K562 (cell line): ENCODE data around the gene DLGAP1. TPM values are rescaled to one million over a fixed set of nuclear protein-coding genes. Genes with fewer than 3 reads are reported as not detected.

Experiments
- ATAC-seq: fragments of 200-7000 bp; cut with Tn5 transposase; 3 replicates; pipeline ENCODE4 v1.9.1; 2020; ENCODE audit warnings: moderate library complexity
- BruUV-seq: library from RNA; stranded (reverse); fragments of 400-500 nt; replicated peaks from 2 replicates; lab custom pipeline; 2021; lab: Mats Ljungman, UMichigan
- CTCF ChIA-PET: fragments of 300-600 bp; formaldehyde crosslinking; extraction: SDS; loops from one replicate; lab custom pipeline; 2021; ENCODE audit warnings: low intra/inter-chr PET ratio; lab: Yijun Ruan, JAX
- POLR2A ChIA-PET: fragments of 300-600, 350-650 bp; sonication (Branson Sonifier 250); formaldehyde crosslinking; extraction: SDS; loops from one replicate; lab custom pipeline; 2021; ENCODE audit warnings: antibody characterized with exemption, inconsistent platforms; lab: Yijun Ruan, JAX
- DNase-seq, 4 experiments: peaks; one replicate each; pipeline versions ENCODE4 v3.0.0 to v3.0.0-alpha.2; 2011 to 2018; ENCODE audit warnings: low spot score in 3 of 4, mixed read lengths in 3 of 4; ENCODE audit errors: extremely low read depth in 1 of 4
- FAIRE-seq: peaks from 2 replicates; lab custom pipeline; 2011; peaks lifted over from hg19 to GRCh38; lab: Jason Lieb, UNC
- H2AFZ ChIP-seq: 2 replicates; pipeline ENCODE4 v1.6.0; 2011; ENCODE audit warnings: low read depth, low read length, control low read depth, inconsistent platforms
- H3K27ac ChIP-seq: fragments of 200-600 bp; 3 replicates; pipeline ENCODE4 v1.8.0; 2011; ENCODE audit warnings: low read depth, mild to moderate bottlenecking, control low read depth, inconsistent platforms, low read length, moderate library complexity, mixed read lengths; ENCODE audit errors: extremely low read depth
- H3K27me3 ChIP-seq, 2 experiments: fragments of 300-600 bp in 1 of 2; 2 replicates in 1 of 2; 3 replicates in 1 of 2; pipeline versions ENCODE4 v1.6.0 to v1.8.0; 2011; ENCODE audit warnings: inconsistent platforms in 2 of 2, low read length in 2 of 2, mild to moderate bottlenecking in 1 of 2, mixed read lengths in 1 of 2, moderate library complexity in 1 of 2; ENCODE audit not compliant: control insufficient read depth in 2 of 2, insufficient read depth in 2 of 2
- H3K36me3 ChIP-seq: fragments of 300-600 bp; 3 replicates; pipeline ENCODE4 v1.8.0; 2011; ENCODE audit warnings: mild to moderate bottlenecking, low read length, inconsistent platforms; ENCODE audit not compliant: control insufficient read depth, insufficient read depth
- H3K4me1 ChIP-seq, 2 experiments: fragments of 200-600 bp in 1 of 2; replicated peaks in 1 of 2; 2 replicates in 1 of 2; 3 replicates in 1 of 2; pipeline versions ENCODE4 v1.5.1 to v1.8.0; 2011; ENCODE audit warnings: inconsistent platforms in 2 of 2, low read length in 2 of 2, mild to moderate bottlenecking in 1 of 2, mixed read lengths in 1 of 2, moderate library complexity in 1 of 2; ENCODE audit not compliant: control insufficient read depth in 2 of 2, insufficient read depth in 2 of 2
- H3K4me2 ChIP-seq: 2 replicates; pipeline ENCODE4 v1.6.1; 2011; ENCODE audit warnings: low read length, control low read depth, inconsistent platforms, mixed read lengths; ENCODE audit not compliant: insufficient read depth
- H3K4me3 ChIP-seq: fragments of 200-600 bp; sonication (generic), shearing (Covaris generic); 2 replicates; pipeline ENCODE4 v1.5.1; 2016; ENCODE audit warnings: control low read depth, inconsistent platforms
- H3K79me2 ChIP-seq: fragments of 200-600 bp; 3 replicates; pipeline ENCODE4 v1.8.0; 2011; ENCODE audit warnings: low read length, inconsistent platforms; ENCODE audit not compliant: control insufficient read depth, insufficient read depth
- H3K9ac ChIP-seq, 2 experiments: 2 replicates each; pipeline versions ENCODE4 v1.6.0 to v1.6.1; 2011; ENCODE audit warnings: low read depth in 2 of 2, low read length in 2 of 2, control low read depth in 1 of 2, inconsistent platforms in 1 of 2, mild to moderate bottlenecking in 1 of 2, mixed read lengths in 1 of 2; ENCODE audit not compliant: insufficient read depth in 1 of 2
- H3K9me1 ChIP-seq: one replicate; pipeline ENCODE4 v1.6.0; 2011; ENCODE audit warnings: inconsistent platforms, mild to moderate bottlenecking, low read length, moderate library complexity; ENCODE audit not compliant: control insufficient read depth, insufficient read depth
- H3K9me3 ChIP-seq: replicated peaks from 2 replicates; pipeline ENCODE4 v1.5.1; 2011; ENCODE audit warnings: low read depth, low read length, inconsistent platforms; ENCODE audit not compliant: control insufficient read depth, insufficient read depth
- H4K20me1 ChIP-seq: replicated peaks from 2 replicates; pipeline ENCODE4 v1.6.1; 2011; ENCODE audit warnings: low read length, inconsistent platforms, mixed read lengths; ENCODE audit not compliant: control insufficient read depth, insufficient read depth
- FUS ChIP-seq: fragments of 200-400 bp; formaldehyde crosslinking; optimal IDR thresholded peaks from 2 replicates; pipeline ENCODE3; 2017; ENCODE audit warnings: low read depth, low read length
- ZNF518B ChIP-seq: fragments of 250-450 bp; sonication (Bioruptor Pico); IDR thresholded peaks from 2 replicates; pipeline ENCODE4 v1.5.0; 2021; ENCODE audit warnings: mild to moderate bottlenecking, moderate library complexity
- ZNF780A ChIP-seq: fragments of 250-450 bp; sonication (Bioruptor Pico); IDR thresholded peaks from 2 replicates; pipeline ENCODE4 v1.5.0; 2021; ENCODE audit warnings: mild to moderate bottlenecking
- WGBS: fragments of 100-300 bp; shearing (Covaris generic); methylation state at CpG from one replicate; pipeline ENCODE4 v1.1.6; 2016; ENCODE audit warnings: low coverage, mixed read lengths; ENCODE audit not compliant: insufficient coverage; ENCODE audit errors: missing lambda C conversion rate; 5-methylcytosine and 5-hydroxymethylcytosine counted together
- in situ Hi-C: fragments of 300-500 bp; cut with MboI; formaldehyde crosslinking; loops from 4 replicates; pipeline ENCODE4 v1.15.0; 2018; ENCODE audit warnings: inconsistent platforms, mixed read lengths
- intact Hi-C: fragments of 100-400 bp; cut with micrococcal nuclease; formaldehyde crosslinking; loops from 2 replicates; pipeline ENCODE4 v1.14.2; 2022
- polyA plus RNA-seq, 8 experiments: library from polyadenylated mRNA; depleted of rRNA in 4 of 8; stranded (reverse) in 5 of 8; unstranded in 3 of 8; fragments of >200 nt; fragmentation: Nextera tagmentation in 2 of 8; fragmentation: Illumina TruSeq in 1 of 8; extraction: Ambion mirVana in 2 of 8; extraction: Trizol in 1 of 8; gene quantifications; 2 replicates each; pipeline versions ENCODE4 v1.2.1 to v1.2.3, GENCODE V29; 2011 to 2014; ENCODE audit warnings: inconsistent platforms in 1 of 8, missing spikeins in 1 of 8
- total RNA-seq, 7 experiments: library from RNA; depleted of rRNA in 6 of 7; stranded (reverse); fragments of >200 nt in 6 of 7; fragmentation: Illumina TruSeq in 2 of 7; extraction: Trizol in 2 of 7; gene quantifications; 2 replicates each; pipeline versions ENCODE4 v1.2.1 to v1.2.3, GENCODE V29; 2011 to 2021; ENCODE audit warnings: low replicate concordance in 1 of 7

Gene DLGAP1
- total and polyA plus RNA-seq, 9 of the 15 experiments (the other 6 are each of a cell fraction or from before 2014, with no cell fraction given): 0.04 to 0.22 (median 0.08) TPM

GRCh38 chr18:3808985-3809780 lies 645.9 kb downstream of the DLGAP1 start (continued):
- TF ChIP-seq ZNF518B (CRISPR knock-in tag): no peak

GRCh38 chr18:3806656-3807055 lies 648.5 kb downstream of the DLGAP1 start:
- no peaks in the 10 kb centered on the region for H3K79me2 ChIP-seq
- TF ChIP-seq ZNF780A (CRISPR knock-in tag) (no peak), FUS (no peak)
- peaks cover 11 to 20% of the 10 kb centered on the region in 2 experiments for H3K27me3 ChIP-seq
- in situ Hi-C loops: no loop called here
- no peak overlapping the region for H3K4me2 ChIP-seq
- no peak; the same call in 2 of the 3 replicates for ATAC-seq
- no peak overlapping the region for H3K4me3 ChIP-seq
- H3K36me3 ChIP-seq: no peaks in the 10 kb centered on the region
- 2% methylated on average over 4 of the region's 4 CpGs for WGBS
- H3K27ac ChIP-seq: no peak overlapping the region
- no peaks in the 10 kb centered on the region for H3K9me3 ChIP-seq
- H3K9ac ChIP-seq: no peak overlapping the region
- FAIRE-seq: no peak
- no peaks in the 10 kb centered on the region for H3K9me1 ChIP-seq
- H3K4me1 ChIP-seq: no peaks in the 10 kb centered on the region
- ChIA-PET CTCF (no interaction called here), POLR2A (interaction anchor here (0.6 kb wide), 1 partner anchor 12 kb away, joined by 5 read pairs; no protein-coding TSS in a partner anchor)
- no peak for DNase-seq
- intact Hi-C loops: no loop called here
- H2AFZ ChIP-seq: no peak overlapping the region
- no peaks in the 10 kb centered on the region for H4K20me1 ChIP-seq
- BruUV-seq: no TSS peak
